Measurements from ENCODE around the gene OR8U1.

Gene OR8U1

DNA sequence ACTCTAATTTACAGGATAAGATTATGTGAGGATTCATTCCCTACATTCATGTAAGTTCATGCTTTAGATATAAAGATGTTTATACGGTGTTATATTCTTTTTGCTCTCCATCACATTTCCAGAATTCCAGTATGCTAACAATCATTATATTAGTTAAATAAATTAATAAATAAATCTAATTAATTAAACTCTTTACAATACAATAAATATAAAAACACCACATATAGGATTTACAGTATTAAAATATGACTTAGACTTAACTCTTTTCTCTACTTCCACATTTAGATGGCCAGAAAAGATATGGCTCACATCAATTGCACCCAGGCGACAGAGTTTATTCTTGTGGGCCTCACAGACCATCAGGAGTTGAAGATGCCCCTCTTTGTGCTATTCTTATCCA lies at the start of gene OR8U1:
TSS of gene OR8U1 (plus strand) at position 301 of the 400 bp plus-strand sequence. CDS start at position 301, 0 bp downstream.
- H3K4me1 ChIP-seq, result no peaks in the 10 kb centered on the region
- no peaks in the 10 kb centered on the region for H3K27me3 ChIP-seq (ENCODE audit: control insufficient read depth, insufficient read depth, low read length)
- no peaks in the 10 kb centered on the region for H3K79me2 ChIP-seq
- no peak within 1 kb of the TSS for H3K27ac ChIP-seq
- TF ChIP-seq, protein P1, sequence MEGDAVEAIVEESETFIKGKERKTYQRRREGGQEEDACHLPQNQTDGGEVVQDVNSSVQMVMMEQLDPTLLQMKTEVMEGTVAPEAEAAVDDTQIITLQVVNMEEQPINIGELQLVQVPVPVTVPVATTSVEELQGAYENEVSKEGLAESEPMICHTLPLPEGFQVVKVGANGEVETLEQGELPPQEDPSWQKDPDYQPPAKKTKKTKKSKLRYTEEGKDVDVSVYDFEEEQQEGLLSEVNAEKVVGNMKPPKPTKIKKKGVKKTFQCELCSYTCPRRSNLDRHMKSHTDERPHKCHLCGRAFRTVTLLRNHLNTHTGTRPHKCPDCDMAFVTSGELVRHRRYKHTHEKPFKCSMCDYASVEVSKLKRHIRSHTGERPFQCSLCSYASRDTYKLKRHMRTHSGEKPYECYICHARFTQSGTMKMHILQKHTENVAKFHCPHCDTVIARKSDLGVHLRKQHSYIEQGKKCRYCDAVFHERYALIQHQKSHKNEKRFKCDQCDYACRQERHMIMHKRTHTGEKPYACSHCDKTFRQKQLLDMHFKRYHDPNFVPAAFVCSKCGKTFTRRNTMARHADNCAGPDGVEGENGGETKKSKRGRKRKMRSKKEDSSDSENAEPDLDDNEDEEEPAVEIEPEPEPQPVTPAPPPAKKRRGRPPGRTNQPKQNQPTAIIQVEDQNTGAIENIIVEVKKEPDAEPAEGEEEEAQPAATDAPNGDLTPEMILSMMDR (IDR thresholded peaks at IDR 0.05), result no peak
- no peaks in the 10 kb centered on the region for H3K9me3 ChIP-seq (ENCODE audit: control insufficient read depth, low read length)
- no peak within 1 kb of the TSS for H3K4me3 ChIP-seq (ENCODE audit: low read depth, low read length)
- no peak within 1 kb of the TSS for H3K9ac ChIP-seq
- H2AFZ ChIP-seq, result no peak within 1 kb of the TSS
- H3K36me3 ChIP-seq (ENCODE audit: control insufficient read depth, insufficient read depth, low read length), result no peaks in the 10 kb centered on the region
- H3K4me2 ChIP-seq (ENCODE audit: low read length), result no peak within 1 kb of the TSS

DNA sequence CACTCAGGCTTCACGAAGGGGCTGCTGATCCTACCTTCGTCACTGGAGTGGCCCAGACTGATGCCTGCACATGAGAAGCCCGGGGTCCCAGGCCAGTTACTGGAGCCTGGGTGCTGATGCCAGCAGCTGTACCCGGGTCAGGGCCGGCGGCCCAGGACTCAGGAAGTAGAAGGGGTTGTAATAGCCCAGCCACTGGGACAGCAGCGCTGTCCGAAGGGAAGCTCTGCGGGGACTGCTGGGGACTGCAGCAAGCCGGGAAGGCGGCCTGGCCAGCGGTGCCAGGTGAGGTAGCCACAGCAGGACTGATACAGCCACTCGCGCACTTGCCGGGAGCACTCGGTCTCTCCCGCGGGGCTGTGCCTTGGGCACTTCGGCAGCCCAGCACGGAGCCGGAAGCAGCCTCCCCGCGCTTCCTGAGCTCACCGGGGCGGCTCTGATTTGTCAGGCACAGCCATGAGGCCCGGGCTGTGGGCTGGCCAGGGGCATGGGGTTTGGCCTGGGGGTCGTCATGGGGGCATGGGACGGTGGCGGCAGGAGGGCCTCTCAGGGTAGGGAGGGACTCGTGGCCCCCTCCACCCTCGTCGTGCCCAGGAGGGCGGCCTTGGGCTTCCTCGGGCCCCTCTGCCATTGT lies 43.4 kb upstream of the OR8U1 start:
- Histone ChIP-seq H3K27me3 (ENCODE audit: control insufficient read depth, insufficient read depth, low read length) (no peaks in the 10 kb centered on the region), H3K4me2 (ENCODE audit: low read length) (no peak overlapping the region), H3K9me3 (ENCODE audit: control insufficient read depth, low read length) (no peaks in the 10 kb centered on the region), H3K4me3 (ENCODE audit: low read depth, low read length) (no peak overlapping the region), H3K27ac (no peak overlapping the region), H3K4me1 (no peaks in the 10 kb centered on the region), H2AFZ (no peak overlapping the region), H3K79me2 (no peaks in the 10 kb centered on the region), H3K36me3 (ENCODE audit: control insufficient read depth, insufficient read depth, low read length) (no peaks in the 10 kb centered on the region), H3K9ac (no peak overlapping the region)
- TF ChIP-seq, protein P1 (IDR thresholded peaks at IDR 0.05), result no peak

DNA sequence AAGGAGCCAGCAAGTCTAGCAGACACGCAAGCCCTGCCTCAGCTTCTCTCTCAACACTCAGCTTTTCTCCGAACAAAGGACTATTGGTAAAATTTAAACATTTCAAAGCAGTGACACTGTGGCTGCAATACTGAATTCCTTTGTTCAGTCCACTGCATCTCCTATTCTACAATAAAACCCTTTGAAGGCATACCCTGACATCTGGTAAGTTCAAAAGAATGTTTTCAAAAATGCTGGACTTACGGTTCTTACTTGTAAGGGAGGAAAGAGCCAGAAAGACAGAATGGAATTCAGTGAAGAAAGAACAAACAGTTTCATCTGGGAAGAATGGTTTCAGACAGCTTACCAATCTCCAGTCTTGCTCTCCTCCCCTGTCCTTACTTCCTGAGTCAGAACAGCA lies 42.3 kb upstream of the OR8U1 start:
- H3K4me1 ChIP-seq, result no peaks in the 10 kb centered on the region
- H3K36me3 ChIP-seq (ENCODE audit: control insufficient read depth, insufficient read depth, low read length), result no peaks in the 10 kb centered on the region
- no peak overlapping the region for H2AFZ ChIP-seq
- TF ChIP-seq, protein P1 (IDR thresholded peaks at IDR 0.05), result no peak
- H3K4me2 ChIP-seq (ENCODE audit: low read length), result no peak overlapping the region
- H3K9me3 ChIP-seq (ENCODE audit: control insufficient read depth, low read length), result no peaks in the 10 kb centered on the region
- H3K4me3 ChIP-seq (ENCODE audit: low read depth, low read length), result no peak overlapping the region
- no peak overlapping the region for H3K9ac ChIP-seq
- no peaks in the 10 kb centered on the region for H3K79me2 ChIP-seq
- no peak overlapping the region for H3K27ac ChIP-seq
- H3K27me3 ChIP-seq (ENCODE audit: control insufficient read depth, insufficient read depth, low read length), result no peaks in the 10 kb centered on the region

DNA sequence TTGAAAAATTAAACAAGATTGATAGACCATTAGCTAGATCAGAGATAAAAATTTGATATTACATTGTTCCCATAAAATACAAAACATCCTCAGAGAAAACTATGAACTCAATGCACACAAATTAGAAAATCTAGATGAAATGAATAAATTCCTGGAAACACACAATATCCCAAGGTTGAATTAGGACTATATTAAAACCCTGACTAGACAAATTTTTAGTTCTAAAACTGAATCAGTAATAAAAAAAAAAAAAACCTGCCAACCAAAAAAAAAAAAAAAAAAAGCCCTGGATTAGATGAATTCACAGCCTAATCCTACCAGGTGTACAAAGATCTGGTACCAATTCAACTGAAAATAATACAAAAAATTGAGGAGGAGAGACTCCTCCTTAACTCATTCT lies 35.1 kb upstream of the OR8U1 start:
- Histone ChIP-seq H3K9me3 (ENCODE audit: control insufficient read depth, low read length) (no peaks in the 10 kb centered on the region), H3K36me3 (ENCODE audit: control insufficient read depth, insufficient read depth, low read length) (no peaks in the 10 kb centered on the region), H3K4me1 (no peaks in the 10 kb centered on the region), H2AFZ (no peak overlapping the region), H3K9ac (no peak overlapping the region), H3K4me3 (ENCODE audit: low read depth, low read length) (no peak overlapping the region), H3K79me2 (no peaks in the 10 kb centered on the region), H3K27me3 (ENCODE audit: control insufficient read depth, insufficient read depth, low read length) (no peaks in the 10 kb centered on the region), H3K27ac (no peak overlapping the region), H3K4me2 (ENCODE audit: low read length) (no peak overlapping the region)
- TF ChIP-seq, protein P1 (IDR thresholded peaks at IDR 0.05), result no peak

DNA sequence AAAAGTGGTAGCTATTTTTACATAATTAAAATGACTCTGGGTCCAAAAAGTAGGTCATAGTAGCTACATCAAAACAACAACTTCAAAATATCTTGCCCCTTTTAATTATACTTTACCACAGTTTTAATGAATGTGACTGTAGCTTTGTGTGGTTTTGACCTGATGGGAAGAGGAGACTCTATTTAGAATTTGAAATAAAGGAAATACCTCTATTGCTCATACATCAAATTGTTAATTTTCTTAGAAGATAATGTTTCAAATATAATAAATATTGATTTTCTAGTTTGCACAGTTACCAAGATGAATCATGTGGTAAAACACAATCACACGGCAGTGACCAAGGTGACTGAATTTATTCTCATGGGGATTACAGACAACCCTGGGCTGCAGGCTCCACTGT lies 29.7 kb upstream of the OR8U1 start, which contains the start of gene OR8K1:
TSS of gene OR8K1 (plus strand) at position 301 of the 400 bp plus-strand sequence. CDS start at position 301, 0 bp downstream.
- Histone ChIP-seq H3K27me3 (ENCODE audit: control insufficient read depth, insufficient read depth, low read length) (no peaks in the 10 kb centered on the region), H3K36me3 (ENCODE audit: control insufficient read depth, insufficient read depth, low read length) (no peaks in the 10 kb centered on the region), H3K9ac (no peak within 1 kb of the TSS), H3K4me2 (ENCODE audit: low read length) (no peak within 1 kb of the TSS), H2AFZ (no peak within 1 kb of the TSS), H3K27ac (no peak within 1 kb of the TSS), H3K79me2 (no peaks in the 10 kb centered on the region), H3K4me1 (no peaks in the 10 kb centered on the region), H3K4me3 (ENCODE audit: low read depth, low read length) (no peak within 1 kb of the TSS), H3K9me3 (ENCODE audit: control insufficient read depth, low read length) (no peaks in the 10 kb centered on the region)
- TF ChIP-seq, protein P1 (IDR thresholded peaks at IDR 0.05), result no peak
